ENCODE data around the gene TRIM46. TPM values are rescaled to one million over a fixed set of nuclear protein-coding genes. Genes with fewer than 3 reads are reported as not detected.
"Not testable (repeated sequence)": the region's sequence is repeated elsewhere in the genome, so short reads cannot be mapped to it uniquely, and the experiment has no call there.

TRIM46 gene
- total and polyA plus RNA-seq, 2 experiments from 2014 or later = 2.1 to 3.4 TPM

DNA sequence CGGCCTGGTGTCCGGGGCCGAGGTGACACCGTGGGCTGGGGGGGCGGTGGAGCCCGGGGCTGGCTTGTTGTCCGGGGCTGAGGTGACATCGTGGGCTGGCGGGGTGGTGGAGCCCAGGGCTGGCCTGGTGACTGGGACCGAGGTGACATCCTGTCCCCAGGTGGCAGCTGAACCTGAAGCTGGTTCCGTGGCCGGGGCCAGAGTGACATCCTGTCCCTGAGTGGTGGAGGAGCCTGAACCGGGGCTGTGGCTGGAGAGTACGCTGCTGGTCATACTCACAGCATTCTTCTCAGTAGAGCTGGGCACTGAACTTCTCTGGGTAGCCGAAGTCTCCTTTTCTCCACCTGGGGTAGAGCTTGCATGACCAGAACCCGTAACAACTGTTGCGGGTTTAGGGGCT is 18.3 kb downstream of the TRIM46 start:
- no peaks in the 10 kb centered on the region for H3K27me3 ChIP-seq (replicated peaks; ENCODE audit: insufficient read depth)
- TF ChIP-seq EZH2phosphoT487 (IDR thresholded peaks at IDR 0.05; ENCODE audit: insufficient read depth, low read depth) = no peak
- no peak for TF ChIP-seq EZH2 (IDR thresholded peaks at IDR 0.05; ENCODE audit: insufficient read depth, poor library complexity, severe bottlenecking)
- 89 to 90% methylated on average over 7 to 14 of the region's 17 CpGs for WGBS, 2 experiments (ENCODE audit: low coverage in 1 of 2, low lambda C conversion rate in 2 of 2, missing lambda C conversion rate in 2 of 2)
- no peaks in the 10 kb centered on the region for H3K36me3 ChIP-seq (ENCODE audit: low read depth)
- DNase-seq = no peak
- no peak overlapping the region for H2AFZ ChIP-seq
- no peak overlapping the region for H3K27ac ChIP-seq
- no peaks in the 10 kb centered on the region for H3K9me2 ChIP-seq (ENCODE audit: insufficient read depth)
- H3K9ac ChIP-seq = no peak overlapping the region
- in situ Hi-C loops (cut with MboI) = no loop called here
- no peaks in the 10 kb centered on the region for H3K9me3 ChIP-seq (ENCODE audit: low read depth)
- no peaks in the 10 kb centered on the region; the same call in 1 of the 2 replicates for H3F3A ChIP-seq (ENCODE audit: insufficient read depth)
- H3K4me3 ChIP-seq = no peak overlapping the region
- H4K20me1 ChIP-seq (ENCODE audit: insufficient read depth) = no peaks in the 10 kb centered on the region
- no peak overlapping the region for H3K4me2 ChIP-seq (ENCODE audit: unreplicated experiment)
- H3K79me2 ChIP-seq (ENCODE audit: insufficient read depth) = peaks cover 17% of the 10 kb centered on the region
- H3K4me1 ChIP-seq (ENCODE audit: insufficient read depth) = peaks cover 16% of the 10 kb centered on the region

DNA sequence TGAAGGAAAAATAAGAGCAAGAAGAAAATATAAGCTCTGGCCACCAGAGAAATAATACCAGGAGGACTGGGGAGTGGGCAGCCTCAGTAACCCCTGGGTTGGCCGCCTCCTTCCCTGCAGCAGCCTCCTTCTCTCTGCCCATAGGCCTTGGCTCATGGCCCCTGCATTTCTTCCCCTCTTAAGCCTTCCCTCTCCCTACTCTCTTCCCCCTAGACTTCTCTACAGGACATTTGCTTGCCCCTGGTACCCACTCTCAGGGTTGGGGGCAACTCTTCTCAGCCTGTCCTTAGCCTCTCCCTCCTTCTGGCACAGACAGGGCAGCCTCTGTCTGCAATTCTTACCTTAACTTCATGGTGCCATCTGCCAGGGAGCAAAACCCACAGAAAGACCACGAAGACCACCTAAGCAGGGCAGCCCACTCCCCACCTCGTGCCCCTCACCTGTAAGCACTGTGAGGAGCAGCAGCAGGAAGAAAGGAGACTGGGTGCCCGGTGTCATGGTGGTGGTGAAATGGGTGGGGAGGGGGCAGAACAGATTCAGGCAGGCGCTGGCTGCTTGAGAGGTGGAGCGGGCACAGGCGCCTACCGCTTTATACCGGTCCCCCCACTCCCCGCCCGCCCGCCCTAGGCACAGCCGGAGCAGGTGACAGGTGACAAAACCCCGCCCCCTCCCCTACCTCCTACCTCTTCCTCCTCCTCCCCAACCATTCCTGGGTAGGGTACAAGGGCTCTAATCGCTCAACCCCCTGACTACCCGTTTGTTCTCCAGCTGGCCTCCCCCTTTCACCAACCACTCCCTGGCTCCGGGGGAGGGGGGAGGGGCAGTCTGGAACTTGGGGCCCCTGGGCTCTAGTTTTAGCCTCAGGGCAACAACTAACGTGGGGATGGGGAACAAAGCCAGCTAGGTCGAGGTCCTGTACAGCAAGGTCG is 19.0 kb downstream of the TRIM46 start:
- TF ChIP-seq EZH2 (IDR thresholded peaks at IDR 0.05; ENCODE audit: insufficient read depth, poor library complexity, severe bottlenecking) (no peak), EZH2phosphoT487 (IDR thresholded peaks at IDR 0.05; ENCODE audit: insufficient read depth, low read depth) (no peak)
- Histone ChIP-seq H3K27ac (peak overlapping the region; percentile 92), H3K4me2 (ENCODE audit: unreplicated experiment) (peak overlapping the region; percentile 96), H3K79me2 (ENCODE audit: insufficient read depth) (peaks cover 20% of the 10 kb centered on the region), H3K4me1 (ENCODE audit: insufficient read depth) (peaks cover 16% of the 10 kb centered on the region), H3K4me3 (peak overlapping the region; percentile 82), H3K9ac (peak overlapping the region; percentile 89), H2AFZ (peak overlapping the region; percentile 74), H3K9me3 (ENCODE audit: low read depth) (no peaks in the 10 kb centered on the region), H3F3A (ENCODE audit: insufficient read depth) (no peaks in the 10 kb centered on the region; the same call in 1 of the 2 replicates), H3K9me2 (ENCODE audit: insufficient read depth) (no peaks in the 10 kb centered on the region), H4K20me1 (ENCODE audit: insufficient read depth) (no peaks in the 10 kb centered on the region), H3K27me3 (replicated peaks; ENCODE audit: insufficient read depth) (no peaks in the 10 kb centered on the region), H3K36me3 (ENCODE audit: low read depth) (no peaks in the 10 kb centered on the region)
- 47 to 76% methylated on average over 7 to 20 of the region's 20 CpGs for WGBS, 2 experiments (ENCODE audit: low coverage in 1 of 2, low lambda C conversion rate in 2 of 2, missing lambda C conversion rate in 2 of 2)
- no peak for DNase-seq
- in situ Hi-C loops (cut with MboI) = no loop called here

GRCh38 chr1:155193275-155193990 is 19.8 kb downstream of the TRIM46 start:
- peak overlapping the region; percentile 89 for H3K9ac ChIP-seq
- in situ Hi-C loops (cut with MboI) = no loop called here
- no peaks in the 10 kb centered on the region; the same call in 1 of the 2 replicates for H3F3A ChIP-seq (ENCODE audit: insufficient read depth)
- H3K9me2 ChIP-seq (ENCODE audit: insufficient read depth) = no peaks in the 10 kb centered on the region
- H3K36me3 ChIP-seq (ENCODE audit: low read depth) = no peaks in the 10 kb centered on the region
- peak overlapping the region; percentile 82 for H3K4me3 ChIP-seq
- peak overlapping the region; percentile 96 for H3K4me2 ChIP-seq (ENCODE audit: unreplicated experiment)
- peaks cover 16% of the 10 kb centered on the region for H3K4me1 ChIP-seq (ENCODE audit: insufficient read depth)
- peak overlapping the region; percentile 92 for H3K27ac ChIP-seq
- H2AFZ ChIP-seq = peak overlapping the region; percentile 74
- DNase-seq = peak; percentile 94
- 1 to 2% methylated on average over 29 to 38 of the region's 38 CpGs for WGBS, 2 experiments (ENCODE audit: low coverage in 1 of 2, low lambda C conversion rate in 2 of 2, missing lambda C conversion rate in 2 of 2)
- TF ChIP-seq EZH2phosphoT487 (IDR thresholded peaks at IDR 0.05; ENCODE audit: insufficient read depth, low read depth) (no peak), EZH2 (IDR thresholded peaks at IDR 0.05; ENCODE audit: insufficient read depth, poor library complexity, severe bottlenecking) (no peak)
- H4K20me1 ChIP-seq (ENCODE audit: insufficient read depth) = no peaks in the 10 kb centered on the region
- H3K9me3 ChIP-seq (ENCODE audit: low read depth) = no peaks in the 10 kb centered on the region
- no peaks in the 10 kb centered on the region for H3K27me3 ChIP-seq (replicated peaks; ENCODE audit: insufficient read depth)
- H3K79me2 ChIP-seq (ENCODE audit: insufficient read depth) = peaks cover 20% of the 10 kb centered on the region

DNA sequence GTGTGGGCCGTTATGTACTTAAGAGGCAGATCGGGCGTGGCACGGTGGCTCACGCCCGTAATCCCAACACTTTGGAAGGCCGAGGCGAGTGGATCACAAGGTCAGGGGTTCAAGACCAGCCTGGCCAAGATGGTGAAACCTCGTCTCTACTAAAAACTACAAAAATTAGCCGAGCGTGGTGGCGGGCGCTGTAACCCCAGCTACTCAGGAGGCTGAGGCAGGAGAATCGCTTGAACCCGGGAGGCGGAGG is 20.3 kb downstream of the TRIM46 start:
- in situ Hi-C loops (cut with MboI); H3F3A ChIP-seq (ENCODE audit: insufficient read depth); H3K9me2 ChIP-seq (ENCODE audit: insufficient read depth); DNase-seq; H3K9me3 ChIP-seq (ENCODE audit: low read depth); H3K27me3 ChIP-seq (replicated peaks; ENCODE audit: insufficient read depth); H4K20me1 ChIP-seq (ENCODE audit: insufficient read depth); H3K36me3 ChIP-seq (ENCODE audit: low read depth): not testable (repeated sequence)
- peak overlapping the region; percentile 92 for H3K27ac ChIP-seq
- H2AFZ ChIP-seq = peak overlapping the region; percentile 74
- H3K4me3 ChIP-seq = peak overlapping the region; percentile 82
- peaks cover 20% of the 10 kb centered on the region for H3K79me2 ChIP-seq (ENCODE audit: insufficient read depth)
- peaks cover 16% of the 10 kb centered on the region for H3K4me1 ChIP-seq (ENCODE audit: insufficient read depth)
- 1 to 5% methylated on average over 16 of the region's 16 CpGs for WGBS, 2 experiments (ENCODE audit: low coverage in 1 of 2, low lambda C conversion rate in 2 of 2, missing lambda C conversion rate in 2 of 2)
- H3K9ac ChIP-seq = peak overlapping the region; percentile 89
- H3K4me2 ChIP-seq (ENCODE audit: unreplicated experiment) = peak overlapping the region; percentile 96

Data from GM23248 (cell line).